BJ (cell line): ENCODE results near the gene PRRT1. TPM values are rescaled to one million over a fixed set of nuclear protein-coding genes. Genes with fewer than 3 reads are reported as not detected.

ENCODE experiments used
- CTCF ChIA-PET: fragments of 350-600 bp; formaldehyde crosslinking; extraction: SDS; loops from one replicate; lab custom pipeline; 2021; ENCODE audit warnings: antibody characterized with exemption, inconsistent platforms; lab: Yijun Ruan, JAX
- POLR2A ChIA-PET: fragments of 300-600 bp; sonication (Branson Sonifier 250); formaldehyde crosslinking; extraction: SDS; loops from one replicate; lab custom pipeline; 2021; ENCODE audit warnings: antibody characterized with exemption; lab: Charles Lee
- DNase-seq: peaks from one replicate; pipeline ENCODE4 v3.0.0-alpha.2; 2011; ENCODE audit warnings: low read depth
- H3K27me3 ChIP-seq: 2 replicates; pipeline ENCODE4 v1.6.0; 2011; ENCODE audit warnings: low read length; ENCODE audit not compliant: control insufficient read depth, insufficient read depth
- H3K36me3 ChIP-seq: 2 replicates; pipeline ENCODE4 v1.5.1; 2011; ENCODE audit warnings: low read length; ENCODE audit not compliant: control insufficient read depth, insufficient read depth
- H3K4me3 ChIP-seq: 2 replicates; pipeline ENCODE4 v1.5.1; 2011; ENCODE audit warnings: low read depth, mild to moderate bottlenecking, control low read depth, low read length
- polyA plus RNA-seq: library from polyadenylated mRNA; depleted of rRNA; stranded (reverse); fragments of >200 nt; gene quantifications from 2 replicates; pipeline ENCODE4 v1.2.3, GENCODE V29; 2011
- TF ChIP-seq, protein P1 (sequence below): IDR thresholded peaks from 2 replicates; pipeline ENCODE4 v1.5.1; 2011; ENCODE audit warnings: low read depth, mild to moderate bottlenecking, control low read depth, inconsistent platforms, low read length, moderate library complexity; ENCODE audit not compliant: insufficient read depth

PRRT1 gene
- polyA plus RNA-seq, 1 experiment = 0.78 TPM

DNA sequence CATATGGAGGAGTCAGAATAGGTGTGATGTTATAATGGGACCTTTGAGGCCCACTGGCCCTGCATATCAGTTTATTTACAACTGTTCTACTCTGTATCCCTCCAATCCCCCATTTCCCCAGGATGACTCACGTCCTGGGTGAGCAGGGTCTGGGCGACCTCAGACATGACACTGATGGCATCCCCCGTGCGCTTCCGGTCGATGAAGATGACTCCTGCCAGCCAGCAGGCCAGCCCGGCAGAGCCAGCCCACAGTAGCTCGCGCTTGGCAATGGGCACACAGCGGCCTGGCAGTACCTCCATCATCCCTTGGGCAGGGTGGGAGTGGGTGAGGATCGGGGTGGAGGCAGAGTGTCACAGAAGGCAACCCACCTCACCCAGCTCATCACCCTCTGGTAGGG, 18.6 kb upstream of the PRRT1 start:
- H3K4me3 ChIP-seq = no peak overlapping the region
- TF ChIP-seq, protein P1, sequence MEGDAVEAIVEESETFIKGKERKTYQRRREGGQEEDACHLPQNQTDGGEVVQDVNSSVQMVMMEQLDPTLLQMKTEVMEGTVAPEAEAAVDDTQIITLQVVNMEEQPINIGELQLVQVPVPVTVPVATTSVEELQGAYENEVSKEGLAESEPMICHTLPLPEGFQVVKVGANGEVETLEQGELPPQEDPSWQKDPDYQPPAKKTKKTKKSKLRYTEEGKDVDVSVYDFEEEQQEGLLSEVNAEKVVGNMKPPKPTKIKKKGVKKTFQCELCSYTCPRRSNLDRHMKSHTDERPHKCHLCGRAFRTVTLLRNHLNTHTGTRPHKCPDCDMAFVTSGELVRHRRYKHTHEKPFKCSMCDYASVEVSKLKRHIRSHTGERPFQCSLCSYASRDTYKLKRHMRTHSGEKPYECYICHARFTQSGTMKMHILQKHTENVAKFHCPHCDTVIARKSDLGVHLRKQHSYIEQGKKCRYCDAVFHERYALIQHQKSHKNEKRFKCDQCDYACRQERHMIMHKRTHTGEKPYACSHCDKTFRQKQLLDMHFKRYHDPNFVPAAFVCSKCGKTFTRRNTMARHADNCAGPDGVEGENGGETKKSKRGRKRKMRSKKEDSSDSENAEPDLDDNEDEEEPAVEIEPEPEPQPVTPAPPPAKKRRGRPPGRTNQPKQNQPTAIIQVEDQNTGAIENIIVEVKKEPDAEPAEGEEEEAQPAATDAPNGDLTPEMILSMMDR = no peak
- ChIA-PET POLR2A (no interaction called here), CTCF (no interaction called here)
- no peaks in the 10 kb centered on the region for H3K27me3 ChIP-seq
- H3K36me3 ChIP-seq = peaks cover 33% of the 10 kb centered on the region
- DNase-seq = no peak

DNA sequence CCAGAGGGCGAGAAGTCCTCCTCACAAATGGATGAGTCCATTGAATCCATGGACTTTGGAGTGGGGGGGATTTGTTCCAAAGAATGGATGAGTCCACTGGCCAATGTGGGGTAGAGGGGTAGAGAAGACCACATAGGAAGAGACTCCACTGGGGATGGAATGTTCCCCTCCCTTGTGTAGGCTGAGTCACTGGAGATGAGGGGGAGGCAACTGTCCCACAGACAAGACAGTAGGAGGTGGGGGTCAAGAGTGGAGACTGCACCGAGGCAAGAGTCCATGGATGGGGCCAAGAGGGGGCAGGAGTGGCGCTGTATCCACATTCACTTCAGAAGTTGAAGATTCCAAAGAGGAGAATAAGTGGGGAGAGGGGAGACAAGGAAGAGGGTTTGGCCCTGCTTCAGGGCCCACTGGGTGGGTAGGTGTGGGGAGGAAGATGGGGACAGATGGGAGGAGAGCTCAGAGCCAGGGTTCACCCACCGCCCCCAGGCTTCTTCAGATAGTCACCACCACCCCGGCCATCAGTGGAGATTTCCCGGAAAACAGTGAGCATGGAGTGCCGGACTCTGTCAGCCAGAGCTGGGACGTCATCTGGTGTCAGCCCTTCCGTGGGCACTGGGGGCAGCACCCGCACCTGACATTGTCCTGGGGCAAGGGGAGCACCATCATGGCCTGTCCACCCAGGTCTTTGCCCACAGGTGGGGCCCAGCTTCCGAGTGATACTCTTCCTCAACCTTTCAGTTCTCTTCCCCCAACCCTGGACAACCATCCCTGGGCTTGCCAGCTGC, 17.3 kb upstream of the PRRT1 start:
- POLR2A ChIA-PET = no interaction called here
- CTCF ChIA-PET = no interaction called here
- Histone ChIP-seq H3K4me3 (no peak overlapping the region), H3K27me3 (no peaks in the 10 kb centered on the region), H3K36me3 (peaks cover 33% of the 10 kb centered on the region)
- TF ChIP-seq, protein P1 = no peak
- DNase-seq = no peak

DNA sequence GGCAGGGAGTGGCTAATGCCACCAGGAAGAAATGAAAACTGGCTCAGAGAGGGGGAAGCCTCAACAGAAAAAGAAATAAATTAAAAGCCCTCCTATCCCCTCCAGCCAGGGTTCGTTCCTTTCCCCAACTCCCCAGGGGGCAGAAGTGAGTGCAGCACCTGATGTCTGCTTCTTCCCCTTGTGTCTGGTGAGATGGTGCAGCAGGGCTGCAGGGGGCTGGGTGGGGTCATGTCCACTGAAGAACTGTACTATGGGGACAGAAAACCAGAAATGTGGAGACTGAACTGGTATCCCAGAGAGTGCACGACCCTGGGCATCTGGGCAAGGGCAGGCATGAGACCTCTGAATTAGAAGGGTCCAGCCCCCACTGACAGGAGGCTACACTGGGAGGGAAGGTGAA, 16.6 kb upstream of the PRRT1 start:
- peaks cover 33% of the 10 kb centered on the region for H3K36me3 ChIP-seq
- DNase-seq = no peak
- no peaks in the 10 kb centered on the region for H3K27me3 ChIP-seq
- TF ChIP-seq, protein P1 = no peak
- ChIA-PET CTCF (no interaction called here), POLR2A (no interaction called here)
- H3K4me3 ChIP-seq = no peak overlapping the region

DNA sequence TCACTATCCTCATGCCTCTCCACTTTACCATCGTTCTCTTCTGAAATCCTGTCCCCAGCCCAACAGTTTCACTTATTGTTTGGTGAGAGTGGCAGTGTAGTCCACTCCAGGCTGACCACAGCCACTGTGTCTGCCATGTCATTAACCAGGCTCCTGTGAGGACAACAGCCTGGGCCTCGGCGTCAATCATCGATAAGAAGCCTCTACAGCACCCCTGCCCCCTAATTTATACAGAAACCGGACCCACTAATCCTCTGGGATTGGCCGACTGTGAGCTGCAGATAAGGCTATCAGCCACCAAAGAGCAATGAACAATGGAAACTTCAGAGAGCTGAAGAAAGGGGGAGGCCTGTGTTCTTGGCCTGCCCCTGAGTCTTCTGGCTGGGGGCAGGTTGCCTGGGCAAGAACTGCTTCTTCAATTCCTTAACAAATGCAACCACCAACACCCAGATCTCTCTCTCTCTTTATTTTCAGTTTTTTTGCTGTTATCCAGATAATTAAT, 16.1 kb upstream of the PRRT1 start:
- Histone ChIP-seq H3K4me3 (no peak overlapping the region), H3K36me3 (peaks cover 35% of the 10 kb centered on the region), H3K27me3 (no peaks in the 10 kb centered on the region)
- ChIA-PET CTCF (interaction anchor here (1.5 kb wide), 1 partner anchor 54 kb away, joined by 3 read pairs; no protein-coding TSS in a partner anchor), POLR2A (no interaction called here)
- TF ChIP-seq, protein P1 = no peak
- no peak for DNase-seq

DNA sequence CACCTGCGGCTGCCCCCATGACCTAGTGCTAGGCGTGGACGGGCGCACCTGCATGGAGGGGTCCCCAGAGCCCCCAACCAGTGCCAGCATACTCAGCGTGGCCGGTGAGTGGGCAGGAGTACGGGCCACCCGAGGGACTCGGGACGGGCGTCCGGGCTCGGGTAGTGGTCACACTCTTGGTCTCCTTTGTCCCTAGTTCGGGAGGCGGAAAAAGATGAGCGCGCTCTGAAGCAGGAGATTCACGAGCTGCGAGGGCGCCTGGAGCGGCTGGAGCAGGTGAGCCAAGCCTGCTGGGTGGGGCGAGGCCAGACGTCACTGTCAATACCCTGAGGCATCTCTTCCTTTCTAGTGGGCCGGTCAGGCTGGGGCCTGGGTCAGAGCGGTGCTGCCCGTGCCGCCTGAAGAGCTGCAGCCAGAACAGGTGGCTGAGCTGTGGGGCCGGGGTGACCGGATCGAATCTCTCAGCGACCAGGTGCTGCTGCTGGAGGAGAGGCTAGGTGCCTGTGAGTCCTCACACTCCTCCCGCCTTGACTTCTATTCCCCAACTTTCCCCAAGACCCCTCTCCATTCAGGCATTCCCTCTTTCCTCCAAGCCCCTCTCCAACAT, 15.5 kb upstream of the PRRT1 start:
- TF ChIP-seq, protein P1 = no peak
- ChIA-PET CTCF (interaction anchor here (1.5 kb wide), 1 partner anchor 53 kb away, joined by 3 read pairs; no protein-coding TSS in a partner anchor), POLR2A (no interaction called here)
- Histone ChIP-seq H3K36me3 (peaks cover 35% of the 10 kb centered on the region), H3K27me3 (no peaks in the 10 kb centered on the region), H3K4me3 (no peak overlapping the region)
- DNase-seq = no peak
